PC-9 (cell line): ENCODE measurements around the gene ABHD16B. TPM values are rescaled to one million over a fixed set of nuclear protein-coding genes. Genes with fewer than 3 reads are reported as not detected.

ENCODE experiments used
- BruUV-seq: library from RNA; stranded (reverse); fragments of 400-500 nt; replicated peaks from 2 replicates; lab custom pipeline; 2021; lab: Mats Ljungman, UMichigan
- CTCF ChIA-PET: fragments of 300-600 bp; sonication (Branson Sonifier 250); formaldehyde crosslinking; loops from one replicate; lab custom pipeline; 2022; ENCODE audit warnings: antibody characterized with exemption; lab: Charles Lee
- POLR2A ChIA-PET: fragments of 300-600 bp; sonication (Branson Sonifier 250); formaldehyde crosslinking; loops from one replicate; lab custom pipeline; 2022; ENCODE audit warnings: antibody characterized with exemption; ENCODE audit not compliant: unreplicated experiment; lab: Charles Lee
- DNase-seq, 2 experiments: peaks; one replicate each; pipeline versions ENCODE4 v3.0.0 to v3.0.0-alpha.2; 2015 to 2022; ENCODE audit warnings: mixed read lengths in 1 of 2
- H2AFZ ChIP-seq: fragments of 200-600 bp; sonication (generic); 2 replicates; pipeline ENCODE4 v1.8.1; 2017; ENCODE audit warnings: antibody characterized with exemption
- H3F3A ChIP-seq: fragments of 200-600 bp; sonication (generic); 2 replicates; pipeline ENCODE4 v1.8.1; 2017; ENCODE audit warnings: antibody characterized with exemption, mild to moderate bottlenecking, low read depth; ENCODE audit not compliant: insufficient read depth
- H3K27ac ChIP-seq: fragments of 200-600 bp; sonication (generic); 2 replicates; pipeline ENCODE4 v1.6.1; 2016; ENCODE audit warnings: mixed run types
- H3K27me3 ChIP-seq: fragments of 200-600 bp; sonication (generic); 2 replicates; pipeline ENCODE4 v1.6.1; 2016; ENCODE audit warnings: low read depth, mixed run types; ENCODE audit not compliant: insufficient read depth
- H3K36me3 ChIP-seq: fragments of 200-600 bp; sonication (generic); 2 replicates; pipeline ENCODE4 v1.6.1; 2016; ENCODE audit warnings: low read depth, mixed run types
- H3K4me1 ChIP-seq: fragments of 200-600 bp; sonication (generic); replicated peaks from 2 replicates; pipeline ENCODE4 v1.6.1; 2016; ENCODE audit warnings: mixed run types; ENCODE audit not compliant: insufficient read depth
- H3K4me2 ChIP-seq: fragments of 200-600 bp; sonication (generic); 2 replicates; pipeline ENCODE4 v1.6.1; 2017; ENCODE audit warnings: mixed run types
- H3K4me3 ChIP-seq: fragments of 200-600 bp; sonication (generic); 2 replicates; pipeline ENCODE4 v1.6.1; 2016; ENCODE audit warnings: mixed run types
- H3K79me2 ChIP-seq: fragments of 200-600 bp; sonication (generic); 2 replicates; pipeline ENCODE4 v1.6.1; 2017; ENCODE audit warnings: low read depth, mixed run types
- H3K9me2 ChIP-seq: fragments of 200-600 bp; sonication (generic); 2 replicates; pipeline ENCODE4 v1.8.1; 2017; ENCODE audit warnings: mild to moderate bottlenecking; ENCODE audit not compliant: insufficient read depth
- H3K9me3 ChIP-seq: fragments of 200-600 bp; sonication (generic); 2 replicates; pipeline ENCODE4 v1.8.1; 2016; ENCODE audit warnings: low read depth; ENCODE audit not compliant: insufficient read depth
- H4K20me1 ChIP-seq: fragments of 200-600 bp; sonication (generic); 2 replicates; pipeline ENCODE4 v1.8.1; 2017; ENCODE audit not compliant: insufficient read depth
- EZH2 ChIP-seq: fragments of 200-600 bp; sonication (generic); IDR thresholded peaks from 2 replicates; pipeline ENCODE4 v1.8.0; 2017; ENCODE audit warnings: antibody characterized with exemption, low read depth
- intact Hi-C: fragments of 100-400 bp; cut with micrococcal nuclease; formaldehyde crosslinking; loops from one replicate; pipeline ENCODE4 v1.10.0; 2022; ENCODE audit not compliant: unreplicated experiment
- total RNA-seq: library from RNA; stranded (reverse); gene quantifications from 2 replicates; pipeline ENCODE4 v1.2.3, GENCODE V29; 2021
- TF ChIP-seq, protein P1 (sequence below): fragments of 200-600 bp; sonication (generic); conservative IDR thresholded peaks from 2 replicates; pipeline ENCODE4 v1.6.1; 2017; ENCODE audit warnings: mixed run types, antibody characterized with exemption, mild to moderate bottlenecking, moderate library complexity

The ABHD16B gene
- total RNA-seq, 1 experiment from 2014 or later = not detected

DNA sequence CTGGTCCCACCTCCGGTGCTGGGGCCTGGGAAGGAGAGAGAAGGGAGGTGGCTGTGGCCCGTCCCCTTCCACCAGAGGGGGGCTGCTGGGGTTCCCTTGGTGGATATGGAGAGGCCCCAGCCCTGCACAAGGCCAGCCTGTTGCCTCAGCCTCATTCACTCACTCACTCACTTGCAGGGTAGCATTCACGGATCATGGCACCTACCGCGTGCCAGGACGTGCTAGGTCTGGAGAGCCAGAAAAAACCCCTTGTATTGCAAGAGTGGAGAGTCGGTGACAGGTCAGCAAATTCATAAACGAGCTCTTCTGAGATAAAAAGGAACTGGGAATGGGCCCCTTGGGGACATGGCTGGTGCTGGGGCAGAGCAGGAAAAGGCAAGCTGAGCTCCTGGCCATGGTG, 23.8 kb upstream of the ABHD16B start:
- Histone ChIP-seq H2AFZ (no peak overlapping the region), H3K9me3 (no peaks in the 10 kb centered on the region), H3K4me1 (peaks cover 8% of the 10 kb centered on the region), H3K4me3 (no peak overlapping the region), H3F3A (peaks cover 14% of the 10 kb centered on the region; the same call in 1 of the 2 replicates), H4K20me1 (0 out of 2 replicates have a peak, but pooled peaks cover 3% of the 10 kb centered on the region), H3K79me2 (no peaks in the 10 kb centered on the region), H3K4me2 (no peak overlapping the region), H3K9me2 (no peaks in the 10 kb centered on the region), H3K27me3 (no peaks in the 10 kb centered on the region; the same call in 1 of the 2 replicates), H3K36me3 (no peaks in the 10 kb centered on the region), H3K27ac (no peak overlapping the region)
- intact Hi-C loops = no loop called here
- DNase-seq = no peak
- TF ChIP-seq EZH2 = no peak
- TF ChIP-seq, protein P1, sequence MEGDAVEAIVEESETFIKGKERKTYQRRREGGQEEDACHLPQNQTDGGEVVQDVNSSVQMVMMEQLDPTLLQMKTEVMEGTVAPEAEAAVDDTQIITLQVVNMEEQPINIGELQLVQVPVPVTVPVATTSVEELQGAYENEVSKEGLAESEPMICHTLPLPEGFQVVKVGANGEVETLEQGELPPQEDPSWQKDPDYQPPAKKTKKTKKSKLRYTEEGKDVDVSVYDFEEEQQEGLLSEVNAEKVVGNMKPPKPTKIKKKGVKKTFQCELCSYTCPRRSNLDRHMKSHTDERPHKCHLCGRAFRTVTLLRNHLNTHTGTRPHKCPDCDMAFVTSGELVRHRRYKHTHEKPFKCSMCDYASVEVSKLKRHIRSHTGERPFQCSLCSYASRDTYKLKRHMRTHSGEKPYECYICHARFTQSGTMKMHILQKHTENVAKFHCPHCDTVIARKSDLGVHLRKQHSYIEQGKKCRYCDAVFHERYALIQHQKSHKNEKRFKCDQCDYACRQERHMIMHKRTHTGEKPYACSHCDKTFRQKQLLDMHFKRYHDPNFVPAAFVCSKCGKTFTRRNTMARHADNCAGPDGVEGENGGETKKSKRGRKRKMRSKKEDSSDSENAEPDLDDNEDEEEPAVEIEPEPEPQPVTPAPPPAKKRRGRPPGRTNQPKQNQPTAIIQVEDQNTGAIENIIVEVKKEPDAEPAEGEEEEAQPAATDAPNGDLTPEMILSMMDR = no peak
- BruUV-seq = no TSS peak
- ChIA-PET POLR2A (no interaction called here), CTCF (no interaction called here)

DNA sequence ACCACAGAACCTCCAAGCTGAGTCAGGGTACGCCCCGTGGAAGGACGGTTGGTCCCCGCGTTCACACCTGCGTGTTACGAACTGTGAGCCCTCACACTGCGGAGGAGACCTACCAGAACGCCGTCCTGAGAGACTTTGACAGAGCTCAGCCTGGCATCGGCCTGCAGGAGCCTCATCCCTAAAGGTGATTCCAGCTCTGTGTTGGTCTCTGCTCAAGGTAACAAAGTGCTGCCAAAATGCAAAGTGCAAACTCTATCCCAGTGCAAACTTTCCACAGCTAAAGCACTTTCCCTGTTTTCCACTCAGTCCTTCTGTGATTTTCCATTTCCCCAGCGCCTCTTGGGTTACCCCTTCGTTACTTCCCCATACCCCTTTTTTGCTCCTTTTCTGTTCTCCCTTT, 21.7 kb upstream of the ABHD16B start:
- Histone ChIP-seq H3K9me3 (no peaks in the 10 kb centered on the region), H3K4me3 (no peak overlapping the region), H2AFZ (no peak overlapping the region), H3F3A (no peaks in the 10 kb centered on the region), H3K36me3 (no peaks in the 10 kb centered on the region), H3K27ac (no peak overlapping the region), H3K9me2 (no peaks in the 10 kb centered on the region), H3K79me2 (no peaks in the 10 kb centered on the region), H3K27me3 (peaks cover 5% of the 10 kb centered on the region; the same call in 1 of the 2 replicates), H4K20me1 (0 out of 2 replicates have a peak, but pooled peaks cover 3% of the 10 kb centered on the region), H3K4me2 (no peak overlapping the region), H3K4me1 (peaks cover 3% of the 10 kb centered on the region)
- BruUV-seq = no TSS peak
- ChIA-PET CTCF (no interaction called here), POLR2A (no interaction called here)
- DNase-seq = no peak
- intact Hi-C loops = no loop called here
- TF ChIP-seq, protein P1 = no peak
- TF ChIP-seq EZH2 = no peak

DNA sequence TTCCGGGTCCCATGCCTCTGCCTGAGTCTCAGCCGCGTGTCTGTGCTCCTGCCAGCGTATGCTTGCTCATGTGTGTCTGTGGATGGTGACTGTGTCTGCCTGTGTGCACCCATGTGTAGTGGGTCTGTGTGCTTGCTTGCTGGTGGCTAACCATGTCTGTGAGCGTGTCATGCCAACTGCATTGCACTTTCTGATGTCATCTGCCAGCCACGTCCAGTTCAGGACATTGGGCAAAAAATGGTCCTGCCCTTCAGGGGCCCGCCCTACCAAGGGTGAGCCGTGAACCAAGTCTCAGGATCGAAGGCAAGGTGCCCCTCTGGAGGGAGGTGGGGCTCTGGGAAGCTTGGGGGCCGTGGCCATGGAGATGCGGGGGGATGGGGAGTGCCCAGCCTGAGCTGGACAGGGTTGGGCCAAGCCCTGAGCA, 20.9 kb upstream of the ABHD16B start:
- BruUV-seq = no TSS peak
- no peak for DNase-seq
- no peak overlapping the region for H3K4me2 ChIP-seq
- ChIA-PET POLR2A (no interaction called here), CTCF (no interaction called here)
- H3K27ac ChIP-seq = no peak overlapping the region
- H3K36me3 ChIP-seq = no peaks in the 10 kb centered on the region
- no peaks in the 10 kb centered on the region for H3K9me2 ChIP-seq
- TF ChIP-seq EZH2 = no peak
- TF ChIP-seq, protein P1 = no peak
- H3F3A ChIP-seq = no peaks in the 10 kb centered on the region
- H3K9me3 ChIP-seq = no peaks in the 10 kb centered on the region
- intact Hi-C loops = no loop called here
- peaks cover 5% of the 10 kb centered on the region; the same call in 1 of the 2 replicates for H3K27me3 ChIP-seq
- 0 out of 2 replicates have a peak, but pooled peaks cover 3% of the 10 kb centered on the region for H4K20me1 ChIP-seq
- no peaks in the 10 kb centered on the region for H3K4me1 ChIP-seq
- H3K4me3 ChIP-seq = no peak overlapping the region
- no peak overlapping the region for H2AFZ ChIP-seq
- H3K79me2 ChIP-seq = no peaks in the 10 kb centered on the region
